Natural killer cell (primary cell): ENCODE measurements around the gene LHPP. TPM values are rescaled to one million over a fixed set of nuclear protein-coding genes. Genes with fewer than 3 reads are reported as not detected.

ENCODE experiments used
- ATAC-seq, 3 donors: fragments of 150-1000 bp in 2 of 3; fragments of 200-7000 bp in 1 of 3; cut with Tn5 transposase; 1 replicate in 1 of 3; 2 replicates in 2 of 3; pipeline ENCODE4 v1.10.0; 2021; ENCODE audit warnings: mild to moderate bottlenecking in 2 of 3, moderate library complexity in 2 of 3
- DNase-seq, 2 donors: peaks; one replicate each; pipeline versions ENCODE4 v3.0.0 to v3.0.0-alpha.2; 2013 to 2021; ENCODE audit warnings: mixed read lengths in 1 of 2
- H3K27ac ChIP-seq: one replicate; pipeline ENCODE4 v1.5.1; 2013; ENCODE audit warnings: mild to moderate bottlenecking, low read length
- H3K27me3 ChIP-seq: one replicate; pipeline ENCODE4 v1.6.1; 2013; ENCODE audit warnings: low read length; ENCODE audit not compliant: control insufficient read depth, insufficient read depth
- H3K36me3 ChIP-seq: one replicate; pipeline ENCODE4 v1.6.1; 2013; ENCODE audit warnings: low read length; ENCODE audit not compliant: control insufficient read depth, insufficient read depth
- H3K4me1 ChIP-seq: one replicate; pipeline ENCODE4 v1.6.1; 2013; ENCODE audit warnings: low read length; ENCODE audit not compliant: control insufficient read depth, insufficient read depth
- H3K4me3 ChIP-seq: one replicate; pipeline ENCODE4 v1.5.1; 2013; ENCODE audit warnings: low read length
- H3K9me3 ChIP-seq: one replicate; pipeline ENCODE4 v1.6.1; 2013; ENCODE audit warnings: low read length; ENCODE audit not compliant: control insufficient read depth, insufficient read depth
- H3K27ac Mint-ChIP-seq, 2 donors: one replicate each; pipeline ENCODE4 v1.8.0; 2022; ENCODE audit warnings: mild to moderate bottlenecking in 2 of 2, mixed read lengths in 2 of 2, moderate library complexity in 1 of 2
- H3K27me3 Mint-ChIP-seq, 2 donors: one replicate each; pipeline ENCODE4 v1.8.0; 2022; ENCODE audit warnings: low read depth in 2 of 2, mixed read lengths in 2 of 2
- H3K36me3 Mint-ChIP-seq: one replicate; pipeline ENCODE4 v1.8.0; 2022; ENCODE audit warnings: mixed read lengths
- H3K4me1 Mint-ChIP-seq, 2 donors: one replicate each; pipeline ENCODE4 v1.8.0; 2022; ENCODE audit warnings: mixed read lengths in 2 of 2
- H3K4me3 Mint-ChIP-seq: one replicate; pipeline ENCODE4 v1.8.0; 2022; ENCODE audit warnings: mild to moderate bottlenecking, moderate library complexity, mixed read lengths
- H3K9me3 Mint-ChIP-seq, 2 donors: one replicate each; pipeline ENCODE4 v1.8.0; 2022; ENCODE audit warnings: mixed read lengths in 2 of 2
- CTCF ChIP-seq: fragments of 200-600 bp; IDR thresholded peaks from one replicate; pipeline ENCODE4 v1.8.0; 2022; ENCODE audit warnings: antibody characterized with exemption
- WGBS: methylation state at CpG from one replicate; pipeline ENCODE4 v1.1.7; 2013; ENCODE audit warnings: missing lambda C conversion rate; ENCODE audit not compliant: insufficient coverage; 5-methylcytosine and 5-hydroxymethylcytosine counted together
- intact Hi-C: fragments of 100-400 bp; cut with micrococcal nuclease; formaldehyde crosslinking; loops from one replicate; pipeline ENCODE4 v1.14.2; 2022
- total RNA-seq, 4 donors: library from RNA; stranded (reverse); fragments of 120-200 nt in 1 of 4; gene quantifications; one replicate each; pipeline versions ENCODE4 v1.2.3 to v1.2.4, GENCODE V29; 2013 to 2022

The LHPP gene
- total RNA-seq, 3 donors from 2014 or later (not counting 1 experiment from before 2014, with no cell fraction given): 12.3 to 19.3 (median 14.8) TPM

- 91% methylated on average over 10 of the region's 10 CpGs for WGBS
- intact Hi-C loops: loop anchor here (5.0 kb wide), 1 partner anchor 43 kb away; the partner anchor contains the start of gene LHPP
- Histone ChIP-seq H3K4me3 (no peak overlapping the region), H3K36me3 (no peaks in the 10 kb centered on the region), H3K27me3 (no peaks in the 10 kb centered on the region), H3K27ac (no peak overlapping the region), H3K9me3 (no peaks in the 10 kb centered on the region), H3K4me1 (peaks cover 14% of the 10 kb centered on the region)
- no peaks in the 10 kb centered on the region for H3K9me3 Mint-ChIP-seq
- H3K36me3 Mint-ChIP-seq: no peaks in the 10 kb centered on the region
- H3K4me1 Mint-ChIP-seq: peaks cover 0 to 5% of the 10 kb centered on the region in 2 donors
- DNase-seq (no peak), ATAC-seq (no peak)
- peak overlapping the region; percentile 76 for H3K4me3 Mint-ChIP-seq
- peak overlapping the region; percentile 21 to 80 for H3K27ac Mint-ChIP-seq
- TF ChIP-seq CTCF: no peak
- H3K27me3 Mint-ChIP-seq: peaks cover 8 to 15% of the 10 kb centered on the region in 2 donors
Measured at GRCh38 chr10:124419635-124420034, 42.0 kb upstream of the LHPP start.

GRCh38 chr10:124420254-124420653 lies 41.4 kb upstream of the LHPP start:
- Histone ChIP-seq H3K4me3 (no peak overlapping the region), H3K36me3 (no peaks in the 10 kb centered on the region), H3K27ac (no peak overlapping the region), H3K4me1 (peaks cover 14% of the 10 kb centered on the region), H3K9me3 (no peaks in the 10 kb centered on the region), H3K27me3 (no peaks in the 10 kb centered on the region)
- no peak for DNase-seq
- H3K36me3 Mint-ChIP-seq: no peaks in the 10 kb centered on the region
- WGBS: no CpG with 5 or more reads among the region's 1 CpG
- ATAC-seq: no peak
- no peaks in the 10 kb centered on the region for H3K9me3 Mint-ChIP-seq
- peaks cover 0 to 5% of the 10 kb centered on the region in 2 donors for H3K4me1 Mint-ChIP-seq
- H3K27ac Mint-ChIP-seq: no peak overlapping the region
- intact Hi-C loops: no loop called here
- no peak overlapping the region for H3K4me3 Mint-ChIP-seq
- TF ChIP-seq CTCF: no peak
- peaks cover 8 to 15% of the 10 kb centered on the region in 2 donors for H3K27me3 Mint-ChIP-seq

DNA sequence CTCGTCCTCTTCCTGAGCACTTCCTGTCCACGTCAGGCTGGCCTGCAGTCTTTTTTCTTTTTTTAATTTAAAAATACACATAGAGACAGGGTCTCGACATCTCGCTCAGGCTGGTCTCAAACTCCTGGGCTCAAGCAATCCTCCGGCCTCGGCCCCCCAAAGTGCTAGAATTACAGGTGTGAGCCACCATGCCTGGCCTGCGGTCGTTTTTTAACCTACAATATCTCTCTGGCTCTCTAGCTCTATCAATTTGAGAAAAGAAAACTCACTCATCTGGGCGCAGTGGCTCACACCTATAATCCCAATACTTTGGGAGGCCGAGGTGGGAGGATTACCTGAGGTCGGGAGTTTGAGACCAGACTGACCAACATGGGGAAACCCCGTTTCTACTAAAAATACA lies 38.9 kb upstream of the LHPP start:
- Histone ChIP-seq H3K27ac (no peak overlapping the region), H3K36me3 (no peaks in the 10 kb centered on the region), H3K9me3 (no peaks in the 10 kb centered on the region), H3K4me3 (no peak overlapping the region), H3K4me1 (peaks cover 12% of the 10 kb centered on the region), H3K27me3 (no peaks in the 10 kb centered on the region)
- 72% methylated on average over 12 of the region's 12 CpGs for WGBS
- TF ChIP-seq CTCF: no peak
- Mint-ChIP-seq H3K27me3 (peaks cover 13 to 17% of the 10 kb centered on the region in 2 donors), H3K9me3 (no peaks in the 10 kb centered on the region), H3K36me3 (no peaks in the 10 kb centered on the region), H3K4me1 (peaks cover 0 to 2% of the 10 kb centered on the region in 2 donors), H3K27ac (no peak overlapping the region), H3K4me3 (no peak overlapping the region)
- no peak for ATAC-seq
- intact Hi-C loops: no loop called here
- no peak for DNase-seq

- H3K27me3 Mint-ChIP-seq: peaks cover 20 to 21% of the 10 kb centered on the region in 2 donors
- 80% methylated on average over 2 of the region's 5 CpGs for WGBS
- no peak for TF ChIP-seq CTCF
- Histone ChIP-seq H3K36me3 (no peaks in the 10 kb centered on the region), H3K4me1 (peaks cover 7% of the 10 kb centered on the region), H3K9me3 (no peaks in the 10 kb centered on the region), H3K4me3 (no peak overlapping the region), H3K27ac (no peak overlapping the region), H3K27me3 (no peaks in the 10 kb centered on the region)
- ATAC-seq: no peak
- H3K27ac Mint-ChIP-seq: no peak overlapping the region
- DNase-seq: no peak
- H3K4me3 Mint-ChIP-seq: no peak overlapping the region
- H3K9me3 Mint-ChIP-seq: no peaks in the 10 kb centered on the region
- intact Hi-C loops: no loop called here
- H3K36me3 Mint-ChIP-seq: no peaks in the 10 kb centered on the region
- H3K4me1 Mint-ChIP-seq: no peaks in the 10 kb centered on the region
Measured at GRCh38 chr10:124423813-124424212, 37.8 kb upstream of the LHPP start.
